ENCODE measurements around the gene FCN1.

GRCh38 chr9:134943411-134943810 is 25.7 kb upstream of the FCN1 start:
- no peak for TF ChIP-seq CTCF (IDR thresholded peaks at IDR 0.05)
- no peak for TF ChIP-seq POLR2A (IDR thresholded peaks at IDR 0.05)
- TF ChIP-seq POLR2AphosphoS5 (IDR thresholded peaks at IDR 0.05), result no peak

All from breast epithelium (tissue), 3 donors.